Lung (tissue), 12 donors: ENCODE results near the gene LRRC61. TPM values are rescaled to one million over a fixed set of nuclear protein-coding genes. Genes with fewer than 3 reads are reported as not detected.

Experiments used
- ATAC-seq: fragments of 200-7000 bp; cut with Tn5 transposase; one replicate; pipeline ENCODE4 v1.9.1; 2020; ENCODE audit warnings: moderate number of reproducible peaks; ENCODE audit not compliant: insufficient read depth, low FRiP score
- DNase-seq, 3 donors: peaks; one replicate each; pipeline ENCODE4 v3.0.0-alpha.2; 2013 to 2017
- H3K27ac ChIP-seq, 2 donors: one replicate each; pipeline ENCODE4 v1.5.1; 2013; ENCODE audit warnings: mild to moderate bottlenecking in 2 of 2, moderate library complexity in 2 of 2, control low read depth in 1 of 2, inconsistent platforms in 1 of 2, low read depth in 1 of 2, low read length in 1 of 2
- H3K27me3 ChIP-seq, 3 donors: one replicate each; pipeline ENCODE4 v1.5.1; 2013; ENCODE audit warnings: low read length in 2 of 3; ENCODE audit not compliant: control insufficient read depth in 3 of 3, insufficient read depth in 3 of 3
- H3K36me3 ChIP-seq, 4 donors: one replicate each; pipeline ENCODE4 v1.5.1; 2013; ENCODE audit warnings: low read length in 4 of 4, mild to moderate bottlenecking in 1 of 4, moderate library complexity in 1 of 4; ENCODE audit not compliant: control insufficient read depth in 4 of 4, insufficient read depth in 4 of 4
- H3K4me1 ChIP-seq, 5 donors: one replicate each; pipeline ENCODE4 v1.5.1; 2013; ENCODE audit warnings: low read length in 5 of 5, mild to moderate bottlenecking in 2 of 5, moderate library complexity in 1 of 5; ENCODE audit not compliant: control insufficient read depth in 5 of 5, insufficient read depth in 5 of 5
- H3K4me3 ChIP-seq: one replicate; pipeline ENCODE4 v1.5.1; 2013; ENCODE audit warnings: mild to moderate bottlenecking, control low read depth, moderate library complexity
- H3K9ac ChIP-seq, 2 donors: one replicate each; pipeline ENCODE4 v1.5.1; 2013; ENCODE audit warnings: low read length in 2 of 2, control low read depth in 1 of 2; ENCODE audit not compliant: insufficient read depth in 1 of 2
- H3K9me3 ChIP-seq, 4 donors: one replicate each; pipeline ENCODE4 v1.5.1; 2013; ENCODE audit warnings: low read length in 3 of 4, mild to moderate bottlenecking in 1 of 4, moderate library complexity in 1 of 4; ENCODE audit not compliant: control insufficient read depth in 4 of 4, insufficient read depth in 3 of 4
- CTCF ChIP-seq: IDR thresholded peaks from 2 replicates; pipeline ENCODE4 v1.5.1; 2012; ENCODE audit warnings: mild to moderate bottlenecking; ENCODE audit errors: control extremely low read depth, extremely low read depth
- WGBS, 2 donors: extraction: QIAGEN DNeasy Blood & Tissue Kit; methylation state at CpG; one replicate each; pipeline ENCODE4 v1.1.7; 2013; 5-methylcytosine and 5-hydroxymethylcytosine counted together
- polyA plus RNA-seq, 2 donors: library from polyadenylated mRNA; stranded (reverse); fragments of 200-250 nt; gene quantifications; one replicate each; pipeline ENCODE4 v1.2.1, GENCODE V29; 2013
- total RNA-seq, 2 donors: library from RNA; depleted of rRNA in 1 of 2; stranded (reverse); fragments of >200 nt in 1 of 2; gene quantifications; one replicate each; pipeline ENCODE4 v1.2.1, GENCODE V29; 2014 to 2021
- donor health status: control.
- donor health status: control.
- donor health status: Bipolar disorder and iron deficiency.
- donor health status: healthy.
- donor health status: DM: yes; HTN: yes; CAD: no.

The LRRC61 gene
- total and polyA plus RNA-seq, 4 donors = 7.1 to 18.8 (median 13.0) TPM

GRCh38 chr7:150332852-150333635, 9.9 kb downstream of the LRRC61 start:
- Histone ChIP-seq H3K9me3 (no peaks in the 10 kb centered on the region), H3K4me3 (no peak overlapping the region), H3K36me3 (peaks cover 0 to 21% (median 14%) of the 10 kb centered on the region in 4 donors), H3K27me3 (no peaks in the 10 kb centered on the region), H3K27ac (no peak overlapping the region), H3K9ac (no peak overlapping the region), H3K4me1 (peaks cover 0 to 39% (median 15%) of the 10 kb centered on the region in 5 donors)
- ATAC-seq (no peak), DNase-seq (no peak)
- WGBS, 2 donors = 94 to 98% methylated on average over 18 of the region's 18 CpGs
- no peak for TF ChIP-seq CTCF

DNA sequence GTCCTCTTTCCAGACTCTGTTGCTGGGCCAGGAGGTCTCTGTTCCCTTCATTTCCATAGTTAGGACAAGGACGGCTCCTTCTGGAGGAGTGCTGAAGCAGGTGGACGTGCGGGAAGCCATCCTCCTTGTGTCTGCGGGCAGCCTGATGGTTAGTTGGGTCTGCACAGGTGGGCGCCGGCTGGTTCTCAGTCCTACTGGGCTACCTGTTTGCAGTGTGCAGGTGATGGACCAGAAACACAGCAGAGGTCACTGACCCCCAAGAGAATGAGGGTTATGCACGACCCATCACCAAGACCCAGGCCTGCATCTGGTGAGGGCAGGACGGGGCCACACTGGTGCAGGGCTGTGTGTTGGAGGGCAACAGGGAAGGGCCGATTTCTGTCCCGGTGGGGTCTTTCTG, 10.5 kb downstream of the LRRC61 start:
- H3K27ac ChIP-seq = no peak overlapping the region
- no peaks in the 10 kb centered on the region for H3K27me3 ChIP-seq
- H3K4me3 ChIP-seq = no peak overlapping the region
- H3K9ac ChIP-seq = no peak overlapping the region
- H3K36me3 ChIP-seq = peaks cover 0 to 21% (median 18%) of the 10 kb centered on the region in 4 donors
- ATAC-seq = no peak
- peaks cover 0 to 42% (median 17%) of the 10 kb centered on the region in 5 donors for H3K4me1 ChIP-seq
- WGBS, 2 donors = 95 to 96% methylated on average over 10 of the region's 10 CpGs
- TF ChIP-seq CTCF = no peak
- no peak for DNase-seq
- no peaks in the 10 kb centered on the region for H3K9me3 ChIP-seq

DNA sequence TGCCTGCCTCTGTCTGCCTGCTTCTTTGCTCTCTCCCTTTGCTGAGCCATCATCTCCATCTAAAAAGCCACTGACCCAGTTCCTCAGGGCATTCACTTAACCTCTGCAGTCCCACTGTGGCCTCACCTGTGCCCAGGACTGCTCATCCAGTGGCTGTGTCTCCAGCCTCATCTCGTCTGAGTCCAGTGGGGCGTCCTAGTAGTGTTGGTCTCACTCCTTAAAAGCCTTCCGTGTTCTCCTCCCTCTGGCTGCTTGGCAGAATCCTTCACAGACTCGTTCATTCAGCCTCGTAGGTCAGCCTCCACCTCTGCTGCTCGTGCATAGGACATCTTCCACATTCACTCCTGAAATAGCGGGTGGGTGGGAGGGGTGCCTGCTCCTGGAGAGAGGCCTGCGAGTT, 11.0 kb downstream of the LRRC61 start:
- no peak for ATAC-seq

More for the DNA sequence above, 11.0 kb downstream of the LRRC61 start:
- H3K9me3 ChIP-seq = no peaks in the 10 kb centered on the region
- peaks cover 0 to 25% (median 18%) of the 10 kb centered on the region in 4 donors for H3K36me3 ChIP-seq
- H3K27ac ChIP-seq = no peak overlapping the region
- no peak for DNase-seq
- TF ChIP-seq CTCF = no peak
- no peak overlapping the region for H3K4me3 ChIP-seq
- H3K9ac ChIP-seq = no peak overlapping the region
- WGBS, 2 donors = 90 to 93% methylated on average over 8 of the region's 8 CpGs
- no peaks in the 10 kb centered on the region for H3K27me3 ChIP-seq
- H3K4me1 ChIP-seq = peaks cover 0 to 46% (median 22%) of the 10 kb centered on the region in 5 donors
